Measurements from ENCODE around the gene VMO1. TPM values are rescaled to one million over a fixed set of nuclear protein-coding genes. Genes with fewer than 3 reads are reported as not detected.

VMO1 gene
- total and polyA plus RNA-seq, 9 of the 15 experiments (the other 6 are each of a cell fraction or from before 2014, with no cell fraction given), result 0.31 TPM; not detected in 8

DNA sequence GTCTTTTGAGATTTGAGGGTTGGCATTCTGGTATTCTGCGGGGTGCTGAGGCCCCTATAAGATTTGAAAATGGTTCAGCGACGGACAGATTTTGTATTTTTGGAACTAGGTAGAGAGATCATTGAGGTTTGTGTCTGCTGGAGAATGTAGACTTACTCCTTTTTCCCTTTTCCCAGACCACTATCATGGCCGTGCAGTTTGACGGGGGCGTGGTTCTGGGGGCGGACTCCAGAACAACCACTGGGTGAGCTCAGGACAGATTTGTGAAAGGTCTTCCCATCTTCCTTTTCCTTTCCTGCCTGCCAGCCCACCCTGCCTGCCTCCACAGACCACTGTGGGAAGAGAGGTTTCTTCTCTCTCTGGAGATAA is 10.4 kb upstream of the VMO1 start:
- Histone ChIP-seq H3K4me2 (ENCODE audit: insufficient read depth, low read length) (peak overlapping the region; percentile 99), H4K20me1 (replicated peaks; ENCODE audit: control insufficient read depth, insufficient read depth, low read length) (no peaks in the 10 kb centered on the region), H3K9me1 (ENCODE audit: control insufficient read depth, insufficient read depth, low read length) (no peaks in the 10 kb centered on the region), H3K79me2 (ENCODE audit: control insufficient read depth, insufficient read depth, low read length) (peaks cover 15% of the 10 kb centered on the region), H3K9me3 (replicated peaks; ENCODE audit: control insufficient read depth, insufficient read depth, low read depth, low read length) (no peaks in the 10 kb centered on the region), H3K27ac (ENCODE audit: extremely low read depth, low read depth, low read length) (peak overlapping the region; percentile 82), H2AFZ (ENCODE audit: low read depth, low read length) (peak overlapping the region; percentile 87), H3K36me3 (ENCODE audit: control insufficient read depth, insufficient read depth, low read length) (peaks cover 19% of the 10 kb centered on the region; the same call in 2 of the 3 replicates), H3K27me3 (ENCODE audit: control insufficient read depth in 2 of 2, insufficient read depth in 2 of 2, low read length in 2 of 2) (no peaks in the 10 kb centered on the region), H3K9ac (ENCODE audit: insufficient read depth in 1 of 2, low read depth in 2 of 2, low read length in 2 of 2) (peak overlapping the region; percentile 91 to 95), H3K4me1 (replicated peaks in 1 of 2; ENCODE audit: control insufficient read depth in 2 of 2, insufficient read depth in 2 of 2, low read length in 2 of 2) (peaks cover 0 to 5% of the 10 kb centered on the region in 2 experiments; a peak in 2 of 5 replicates), H3K4me3 (peak overlapping the region; percentile 97)
- intact Hi-C loops (cut with micrococcal nuclease) (loop anchor here (1.0 kb wide), 1 partner anchor 37 kb away; the partner anchor contains the start of gene MINK1), in situ Hi-C loops (cut with MboI) (no loop called here)
- ChIA-PET POLR2A (interaction anchor here (1.5 kb wide), 1 partner anchor 42 kb away, joined by 6 read pairs; no protein-coding TSS in a partner anchor), CTCF (ENCODE audit: low intra/inter-chr PET ratio) (no interaction called here)
- DNase-seq (ENCODE audit: extremely low read depth in 1 of 4, low spot score in 3 of 4), result peak; percentile 50 to 60 (median 52)
- WGBS (ENCODE audit: insufficient coverage, low coverage, missing lambda C conversion rate), result 0% methylated on average over 6 of the region's 7 CpGs
- FAIRE-seq, result peak; percentile 62
- ATAC-seq, result peak; percentile 88
- BruUV-seq (replicated peaks), result no TSS peak
- TF ChIP-seq MECOM (CRISPR knock-in tag; IDR thresholded peaks at IDR 0.05), result no peak
- TF ChIP-seq ZFX (CRISPR knock-in tag; IDR thresholded peaks at IDR 0.05), result no peak
- TF ChIP-seq JUNB (CRISPR knock-in tag; conservative IDR thresholded peaks at IDR 0.05), result no peak
- TF ChIP-seq, protein P1, sequence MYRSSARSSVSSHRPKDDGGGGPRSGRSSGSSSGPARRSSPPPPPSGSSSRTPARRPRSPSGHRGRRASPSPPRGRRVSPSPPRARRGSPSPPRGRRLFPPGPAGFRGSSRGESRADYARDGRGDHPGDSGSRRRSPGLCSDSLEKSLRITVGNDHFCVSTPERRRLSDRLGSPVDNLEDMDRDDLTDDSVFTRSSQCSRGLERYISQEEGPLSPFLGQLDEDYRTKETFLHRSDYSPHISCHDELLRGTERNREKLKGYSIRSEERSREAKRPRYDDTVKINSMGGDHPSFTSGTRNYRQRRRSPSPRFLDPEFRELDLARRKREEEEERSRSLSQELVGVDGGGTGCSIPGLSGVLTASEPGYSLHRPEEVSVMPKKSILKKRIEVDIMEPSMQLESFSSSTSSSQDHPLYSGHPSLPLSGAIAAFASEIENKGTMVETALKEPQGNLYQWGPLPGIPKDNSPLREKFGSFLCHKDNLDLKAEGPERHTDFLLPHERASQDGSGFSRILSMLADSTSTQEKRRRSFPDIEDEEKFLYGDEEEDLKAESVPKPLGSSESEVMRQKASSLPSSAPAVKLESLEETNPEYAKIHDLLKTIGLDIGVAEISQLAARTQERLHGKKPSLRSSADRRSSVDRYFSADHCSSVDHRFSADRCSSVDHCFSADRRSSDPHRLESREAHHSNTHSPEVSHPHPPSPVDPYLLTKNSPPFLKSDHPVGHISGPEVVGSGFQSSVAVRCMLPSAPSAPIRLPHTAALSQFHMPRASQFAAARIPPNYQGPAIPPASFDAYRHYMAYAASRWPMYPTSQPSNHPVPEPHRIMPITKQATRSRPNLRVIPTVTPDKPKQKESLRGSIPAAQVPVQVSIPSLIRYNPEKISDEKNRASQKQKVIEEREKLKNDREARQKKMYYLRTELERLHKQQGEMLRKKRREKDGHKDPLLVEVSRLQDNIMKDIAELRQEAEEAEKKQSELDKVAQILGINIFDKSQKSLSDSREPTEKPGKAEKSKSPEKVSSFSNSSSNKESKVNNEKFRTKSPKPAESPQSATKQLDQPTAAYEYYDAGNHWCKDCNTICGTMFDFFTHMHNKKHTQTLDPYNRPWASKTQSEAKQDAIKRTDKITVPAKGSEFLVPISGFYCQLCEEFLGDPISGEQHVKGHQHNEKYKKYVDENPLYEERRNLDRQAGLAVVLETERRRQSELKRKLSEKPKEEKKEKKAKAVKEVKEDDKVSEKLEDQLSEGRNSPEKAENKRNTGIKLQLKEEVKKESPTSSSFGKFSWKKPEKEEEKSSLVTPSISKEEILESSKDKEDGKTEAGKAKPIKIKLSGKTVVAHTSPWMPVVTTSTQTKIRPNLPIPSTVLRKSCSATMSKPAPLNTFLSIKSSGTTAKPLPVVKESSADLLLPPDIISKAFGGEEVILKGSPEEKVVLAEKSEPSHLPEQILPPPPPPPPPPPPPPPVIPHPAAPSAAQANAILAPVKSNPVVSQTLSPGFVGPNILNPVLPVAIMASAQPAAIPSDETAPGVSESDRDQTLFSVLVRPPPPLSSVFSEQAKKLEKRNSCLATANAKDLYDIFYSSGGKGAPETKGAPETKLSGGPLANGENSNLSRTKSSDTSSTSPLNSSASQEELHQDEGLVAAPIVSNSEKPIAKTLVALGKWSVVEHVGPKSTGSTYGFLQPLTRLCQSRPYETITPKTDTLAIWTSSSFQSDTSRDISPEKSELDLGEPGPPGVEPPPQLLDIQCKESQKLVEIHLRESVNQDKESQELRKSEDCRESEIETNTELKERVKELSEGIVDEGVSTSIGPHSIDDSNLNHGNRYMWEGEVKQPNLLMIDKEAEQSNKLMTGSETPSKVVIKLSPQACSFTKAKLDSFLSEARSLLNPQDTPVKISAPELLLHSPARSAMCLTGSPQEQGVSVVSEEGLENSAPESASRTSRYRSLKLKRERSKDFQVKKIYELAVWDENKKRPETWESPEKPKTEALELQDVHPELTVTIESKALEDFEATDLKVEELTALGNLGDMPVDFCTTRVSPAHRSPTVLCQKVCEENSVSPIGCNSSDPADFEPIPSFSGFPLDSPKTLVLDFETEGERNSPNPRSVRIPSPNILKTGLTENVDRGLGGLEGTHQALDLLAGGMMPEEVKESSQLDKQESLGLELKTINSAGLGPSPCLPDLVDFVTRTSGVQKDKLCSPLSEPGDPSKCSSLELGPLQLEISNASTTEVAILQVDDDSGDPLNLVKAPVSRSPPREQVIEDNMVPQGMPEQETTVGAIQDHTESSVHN (IDR thresholded peaks at IDR 0.05; ENCODE audit: borderline replicate concordance in 1 of 2, low read depth in 1 of 2), result no peak
- no peak for TF ChIP-seq DIDO1 (tag; IDR thresholded peaks at IDR 0.05; ENCODE audit: low read depth)
- TF ChIP-seq SIN3A (IDR thresholded peaks at IDR 0.05; ENCODE audit: borderline replicate concordance in 2 of 2, control insufficient read depth in 1 of 2, low read depth in 2 of 2, low read length in 2 of 2), result peak in 1 of 2 experiments; percentile 80; a peak in 1 of 4 replicates
- TF ChIP-seq RNF2 (IDR thresholded peaks at IDR 0.05), result no peak
- TF ChIP-seq YY1 (IDR thresholded peaks at IDR 0.05; ENCODE audit: borderline replicate concordance in 1 of 3, control insufficient read depth in 1 of 3, extremely low read depth in 1 of 3, insufficient read depth in 3 of 3, insufficient read length in 1 of 3, insufficient replicate concordance in 2 of 3, low read depth in 1 of 3, low read length in 2 of 3), result peak in 1 of 3 experiments; percentile 70
- peak; percentile 32; the same call in 1 of the 2 replicates for TF ChIP-seq NKRF (IDR thresholded peaks at IDR 0.05; ENCODE audit: borderline replicate concordance)
- TF ChIP-seq XRCC5 (IDR thresholded peaks at IDR 0.05; ENCODE audit: low read depth, low read length), result no peak
- TF ChIP-seq ZNF165 (CRISPR knock-in tag; IDR thresholded peaks at IDR 0.05; ENCODE audit: borderline replicate concordance), result no peak
